ENCODE results near the gene MYT1.
A peak's percentile ranks its signal among the peaks of the same experiment; 100 is the strongest.
"Not testable (repeated sequence)": the region's sequence is repeated elsewhere in the genome, so short reads cannot be mapped to it uniquely, and the experiment has no call there.

The MYT1 gene

DNA sequence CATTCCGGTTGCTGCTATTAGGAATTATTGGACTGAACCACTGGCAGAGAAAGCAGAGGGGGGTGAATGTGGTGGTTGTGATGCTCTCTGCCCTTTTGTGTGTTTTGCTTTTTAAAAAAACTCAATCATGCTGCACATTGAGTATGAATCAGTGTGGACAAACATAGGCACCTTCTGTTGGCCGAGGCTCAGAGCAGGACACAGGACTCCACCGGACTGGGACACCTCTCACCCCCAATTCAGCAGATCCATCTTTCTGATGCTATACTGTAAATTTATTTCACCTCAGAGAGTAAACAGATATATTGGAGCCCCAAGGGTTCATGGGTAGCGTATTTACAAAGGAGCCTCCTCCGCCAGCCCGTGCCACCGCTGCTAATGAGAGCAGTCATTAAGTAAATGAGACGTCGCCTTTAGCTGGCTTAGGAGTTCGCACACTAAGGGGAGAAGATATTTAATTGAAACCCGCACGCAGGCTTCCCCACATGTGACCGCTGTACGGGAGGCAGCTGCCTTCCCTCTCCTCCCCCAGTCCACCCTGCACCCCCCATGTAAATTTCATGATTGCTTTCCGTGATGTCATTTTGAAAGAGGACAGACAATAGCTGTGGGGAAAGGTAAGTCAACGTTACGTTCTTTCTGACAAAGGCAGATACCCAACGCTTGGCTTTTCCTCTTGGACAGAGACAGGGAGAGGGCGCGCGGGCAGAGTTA is at the start of gene MYT1:
Gene MYT1 (plus strand): TSS at position 330 of the 714 bp plus-strand sequence. CDS start 34,410 bp downstream, outside the sequence.
- no peak for DNase-seq (ENCODE audit: low spot score)

DNA sequence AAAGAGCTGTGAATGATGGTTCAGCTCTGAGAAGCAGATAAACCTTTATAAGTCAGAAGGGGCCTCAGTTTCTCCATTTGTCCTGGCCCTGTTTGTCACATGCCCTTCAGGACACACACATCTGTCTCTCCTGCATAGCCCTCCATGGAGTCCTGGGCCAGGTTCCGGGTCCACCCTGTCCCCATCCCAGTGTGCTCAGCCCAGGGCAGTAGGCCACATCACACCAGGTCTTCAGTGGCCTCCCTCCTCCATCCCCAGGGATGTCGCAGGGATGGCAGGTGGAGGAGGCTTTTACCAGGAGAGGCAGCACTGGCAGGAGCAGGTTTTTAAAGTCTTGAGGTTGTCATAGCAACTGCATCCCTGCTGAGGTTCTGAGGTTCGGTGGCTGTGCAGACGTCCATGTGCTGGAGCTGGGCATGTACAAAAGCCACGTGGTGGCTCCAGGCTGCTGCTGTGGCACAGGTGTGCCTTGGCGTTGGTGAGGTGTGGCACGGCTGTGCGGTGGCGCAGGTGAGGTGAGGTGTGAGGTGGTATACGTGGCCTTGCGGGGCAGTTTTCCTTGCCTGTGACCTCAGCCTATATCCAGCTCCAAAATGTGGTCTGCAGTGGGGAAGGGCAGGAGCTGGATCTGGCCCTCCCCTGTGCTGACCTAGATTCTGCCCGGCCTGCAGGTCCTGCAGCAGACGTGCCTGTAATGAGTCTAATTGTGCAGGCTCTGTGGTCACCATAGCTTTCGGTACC is 48.9 kb upstream of the MYT1 start:
- DNase-seq (ENCODE audit: low spot score) = no peak

DNA sequence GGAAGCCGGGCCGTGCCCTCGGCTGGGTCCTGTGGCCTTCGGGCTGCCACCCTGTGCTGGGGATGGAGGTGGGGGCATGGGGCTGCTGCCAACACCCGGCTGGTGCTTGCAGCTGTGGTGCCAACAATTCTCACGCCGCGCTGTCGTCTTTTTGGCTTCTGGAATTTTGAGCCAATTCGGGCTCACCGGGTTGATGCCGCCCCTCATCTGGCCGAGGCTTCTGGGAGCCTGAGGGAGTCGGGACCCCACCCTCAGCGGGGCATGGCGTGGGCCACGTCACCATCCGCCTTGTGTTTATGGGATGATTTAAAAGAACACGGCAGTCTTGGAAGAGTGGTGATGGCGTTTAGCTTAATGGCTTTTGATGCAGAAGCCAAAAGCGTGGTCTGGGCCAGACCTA is 48.2 kb upstream of the MYT1 start:
- no peak for DNase-seq (ENCODE audit: low spot score)

DNA sequence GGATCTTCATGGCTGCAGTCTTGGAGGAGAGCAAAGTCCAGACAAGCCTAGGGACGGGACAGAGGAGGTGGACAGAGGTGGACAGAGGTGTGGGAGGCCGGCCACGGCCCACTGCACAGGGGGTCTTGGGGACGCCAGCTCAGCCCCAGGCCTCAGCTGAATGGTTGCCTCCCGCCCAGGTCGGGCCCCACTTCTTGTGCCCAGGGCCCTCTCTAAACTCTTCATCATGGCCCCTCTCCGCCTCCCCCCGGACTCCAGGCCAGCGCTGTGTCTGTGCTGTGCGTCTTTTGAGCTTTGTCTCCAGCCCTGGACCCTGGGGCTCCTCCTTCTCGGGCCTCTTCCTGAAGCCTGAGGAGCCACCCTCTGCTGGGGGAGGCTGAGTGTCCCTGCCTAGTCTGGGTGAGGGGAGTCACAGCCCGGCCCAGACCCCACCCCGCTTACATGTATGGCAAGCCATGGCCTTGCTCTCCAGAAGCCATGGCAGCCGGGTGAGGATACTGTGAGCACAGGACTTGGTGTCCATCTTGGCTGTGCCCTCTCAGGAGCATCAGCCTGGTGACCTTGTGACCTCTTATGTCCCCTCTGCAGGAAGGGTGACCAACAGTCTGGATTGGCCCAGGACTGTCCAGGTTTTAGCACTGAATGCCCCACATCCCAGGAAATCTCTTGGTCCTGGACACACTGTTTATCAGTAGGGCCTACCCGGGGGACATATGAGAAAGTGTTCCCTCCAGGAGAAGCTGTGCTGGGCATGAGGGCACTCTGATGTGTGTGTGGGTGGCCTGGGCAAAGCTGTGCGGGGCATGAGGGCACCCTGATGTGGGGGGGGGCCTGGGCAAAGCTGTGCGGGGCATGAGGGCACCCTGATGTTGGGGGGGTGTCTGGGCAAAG is 47.5 kb upstream of the MYT1 start:
- no peak for DNase-seq (ENCODE audit: low spot score)

DNA sequence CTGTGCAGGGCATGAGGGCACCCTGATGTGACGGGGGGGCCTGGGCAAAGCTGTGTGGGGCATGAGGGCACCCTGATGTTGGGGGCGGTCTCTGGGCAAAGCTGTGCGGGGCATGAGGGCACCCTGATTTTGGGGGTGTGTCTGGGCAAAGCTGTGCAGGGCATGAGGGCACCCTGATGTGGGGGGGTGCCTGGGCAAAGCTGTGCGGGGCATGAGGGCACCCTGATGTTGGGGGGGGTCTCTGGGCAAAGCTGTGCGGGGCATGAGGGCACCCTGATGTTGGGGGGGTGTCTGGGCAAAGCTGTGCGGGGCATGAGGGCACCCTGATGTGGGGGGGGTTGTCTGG is 46.8 kb upstream of the MYT1 start:
- not testable (repeated sequence) for DNase-seq (ENCODE audit: low spot score)

DNA sequence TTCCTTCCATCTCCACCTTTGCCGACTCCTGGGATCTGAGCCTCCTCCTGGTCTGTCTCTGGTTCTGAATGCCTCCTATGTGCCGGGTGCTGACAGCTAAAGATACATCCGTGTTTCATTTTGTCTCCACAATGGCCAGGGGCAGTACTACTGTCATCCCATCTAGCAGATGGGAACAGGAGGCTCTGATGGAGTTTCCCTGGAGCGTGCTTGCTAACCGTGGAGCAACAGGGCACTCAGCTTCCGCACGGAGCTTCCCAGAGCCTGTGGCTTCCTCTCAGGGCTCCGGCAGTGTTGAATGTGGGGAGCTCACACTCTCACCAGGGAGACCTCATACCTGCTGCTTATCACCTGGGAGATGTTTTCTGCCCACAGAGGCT is 45.0 kb upstream of the MYT1 start:
- DNase-seq (ENCODE audit: low spot score) = no peak

DNA sequence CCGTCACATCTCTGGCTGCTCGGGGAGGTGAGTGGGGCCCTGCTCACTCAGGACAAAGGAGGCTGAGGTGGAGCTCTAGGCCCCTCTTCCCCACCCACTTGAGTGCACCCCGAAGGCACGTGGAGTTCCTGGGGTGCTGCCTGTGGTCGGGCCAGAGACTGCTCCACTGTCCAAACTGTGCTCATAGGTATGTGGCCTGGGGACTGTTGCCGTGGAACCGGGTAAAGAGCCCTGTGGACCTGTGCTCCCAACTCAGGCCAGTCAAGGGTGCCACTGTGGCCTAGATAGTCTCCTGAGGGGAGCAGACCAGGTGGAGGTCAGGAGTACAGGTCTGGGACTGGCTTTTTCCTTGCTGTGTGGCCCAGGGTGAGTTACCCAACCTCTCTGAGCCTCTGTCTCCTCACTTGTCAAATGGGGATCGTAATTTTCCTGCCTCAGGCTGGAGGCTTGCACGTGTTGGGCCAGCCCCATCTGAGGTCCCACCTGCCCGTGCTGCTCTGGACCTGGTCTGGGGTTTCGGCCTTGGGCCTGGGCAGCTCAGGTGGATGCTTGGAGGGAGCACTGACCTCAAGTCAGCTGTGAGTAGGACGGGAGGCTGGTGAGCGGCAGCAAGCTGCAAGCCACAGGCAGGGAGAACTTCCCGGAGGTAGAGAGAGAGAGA is 44.4 kb upstream of the MYT1 start:
- no peak for DNase-seq (ENCODE audit: low spot score)

DNA sequence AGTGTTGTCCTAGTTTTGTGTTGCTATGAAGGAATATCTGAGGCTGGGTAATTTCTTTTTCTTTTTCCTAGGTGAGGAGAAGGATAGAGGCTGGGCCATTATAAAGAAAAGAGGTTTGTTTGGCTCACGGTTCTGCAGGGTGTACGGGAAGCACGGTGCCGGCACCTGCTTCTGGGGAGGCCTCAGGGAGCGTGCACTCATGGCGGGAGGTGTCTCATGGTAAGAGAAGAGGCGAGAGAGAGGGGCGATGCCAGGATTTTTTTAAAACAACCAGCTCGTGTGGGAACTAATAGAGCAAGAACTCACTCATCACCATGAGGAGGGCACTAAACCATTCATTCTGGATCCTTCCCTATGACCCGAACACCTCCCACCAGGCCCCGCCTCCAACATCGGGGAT is 42.7 kb upstream of the MYT1 start:
- no peak for DNase-seq (ENCODE audit: low spot score)

DNA sequence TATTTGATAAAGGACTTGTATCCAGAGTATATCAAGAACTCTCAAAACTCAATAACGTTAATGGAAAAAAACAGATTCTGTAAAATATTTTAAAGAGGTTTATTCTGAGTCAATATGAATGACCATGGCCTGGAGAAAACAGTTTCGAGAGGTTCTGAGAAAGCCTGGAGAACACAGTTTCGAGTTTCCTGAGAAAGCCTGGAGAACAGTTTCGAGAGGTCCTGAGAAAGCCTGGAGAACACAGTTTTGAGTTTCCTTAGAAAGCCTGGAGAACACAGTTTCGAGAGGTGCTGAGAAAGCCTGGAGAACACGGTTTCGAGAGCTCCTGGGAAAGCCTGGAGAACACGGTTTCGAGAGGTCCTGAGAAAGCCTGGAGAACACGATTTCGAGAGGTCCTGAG is 41.3 kb upstream of the MYT1 start:
- not testable (repeated sequence) for DNase-seq (ENCODE audit: low spot score)

DNA sequence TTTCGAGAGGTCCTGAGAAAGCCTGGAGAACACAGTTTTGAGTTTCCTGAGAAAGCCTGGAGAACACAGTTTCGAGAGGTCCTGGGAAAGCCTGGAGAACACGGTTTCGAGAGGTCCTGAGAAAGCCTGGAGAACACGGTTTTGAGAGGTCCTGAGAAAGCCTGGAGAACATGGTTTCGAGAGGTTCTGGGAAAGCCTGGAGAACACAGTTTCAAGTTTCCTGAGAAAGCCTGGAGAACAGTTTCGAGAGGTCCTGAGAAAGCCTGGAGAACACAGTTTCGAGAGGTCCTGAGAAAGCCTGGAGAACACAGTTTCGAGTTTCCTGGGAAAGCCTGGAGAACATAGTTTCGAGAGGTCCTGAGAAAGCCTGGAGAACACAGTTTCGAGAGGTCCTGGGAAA is 40.7 kb upstream of the MYT1 start:
- DNase-seq (ENCODE audit: low spot score) = not testable (repeated sequence)

DNA sequence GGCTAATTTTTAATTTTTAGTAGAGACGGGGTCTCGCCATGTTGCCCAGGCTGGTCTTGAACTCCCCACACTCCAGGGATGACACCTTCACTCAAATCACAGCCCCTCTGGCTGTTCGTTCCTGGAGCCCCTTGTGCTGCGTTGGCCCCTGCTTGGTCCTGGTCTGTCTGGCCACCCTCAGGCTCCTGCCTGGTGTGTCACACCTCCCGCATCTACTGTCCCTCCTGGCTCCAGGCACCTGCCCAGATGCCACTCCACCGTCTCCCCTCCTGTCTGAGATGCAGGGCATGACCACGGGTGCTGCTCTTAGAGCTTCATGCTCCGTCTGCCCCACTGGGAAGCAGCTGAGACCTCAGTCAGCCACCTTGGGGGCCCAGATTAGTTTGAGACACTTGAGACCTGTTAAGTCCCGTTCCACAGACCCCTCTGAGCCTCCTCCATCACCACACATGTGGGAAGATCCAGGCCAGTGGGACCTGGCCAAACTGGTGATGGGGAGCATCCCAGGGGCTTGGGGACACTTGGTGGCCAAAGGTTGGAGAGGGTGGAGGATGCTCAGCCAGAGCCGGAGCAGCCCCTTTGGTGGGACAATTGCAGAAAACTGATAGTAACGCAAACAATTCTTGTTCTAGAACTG is 35.0 kb upstream of the MYT1 start:
- DNase-seq (ENCODE audit: low spot score) = no peak

DNA sequence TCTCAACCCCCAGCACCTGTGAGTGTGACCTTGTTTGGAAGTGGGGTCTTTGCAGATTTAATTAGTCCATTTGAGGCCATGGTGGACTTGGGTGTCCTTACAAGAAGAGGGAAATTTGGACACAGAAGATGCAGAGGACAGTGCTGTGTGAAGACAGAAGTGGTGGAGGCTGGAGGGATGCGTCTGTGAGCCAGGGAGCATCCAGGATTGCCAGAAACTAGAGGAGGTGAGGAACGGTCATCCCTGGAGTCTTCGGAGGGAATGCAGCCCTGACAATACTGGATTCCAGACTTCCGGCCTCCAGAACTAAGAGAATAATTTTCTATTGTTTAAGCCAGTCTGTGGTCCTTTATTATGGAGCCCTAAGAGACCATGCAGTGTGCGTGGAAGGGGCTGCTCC is 34.0 kb upstream of the MYT1 start:
- DNase-seq (ENCODE audit: low spot score) = no peak

DNA sequence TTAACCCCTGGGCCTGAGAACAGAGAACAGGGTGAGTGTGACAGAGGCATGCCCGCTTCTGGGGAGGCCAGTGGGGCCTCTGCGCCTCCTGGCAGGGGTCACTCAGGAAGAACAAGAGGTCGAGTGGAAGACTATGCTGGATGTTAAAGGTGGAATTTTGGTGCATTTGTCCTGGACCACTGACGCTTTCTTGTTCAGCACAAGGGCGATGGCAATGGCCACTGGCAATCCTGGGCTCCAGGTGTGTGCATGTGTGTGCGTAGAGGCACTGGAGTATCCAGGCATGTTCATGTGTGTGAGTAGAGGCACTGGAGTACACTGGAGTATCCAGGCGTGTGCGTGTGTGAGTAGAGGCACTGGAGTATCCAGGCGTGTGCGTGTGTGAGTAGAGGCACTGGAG is 33.4 kb upstream of the MYT1 start:
- DNase-seq (ENCODE audit: low spot score) = no peak

DNA sequence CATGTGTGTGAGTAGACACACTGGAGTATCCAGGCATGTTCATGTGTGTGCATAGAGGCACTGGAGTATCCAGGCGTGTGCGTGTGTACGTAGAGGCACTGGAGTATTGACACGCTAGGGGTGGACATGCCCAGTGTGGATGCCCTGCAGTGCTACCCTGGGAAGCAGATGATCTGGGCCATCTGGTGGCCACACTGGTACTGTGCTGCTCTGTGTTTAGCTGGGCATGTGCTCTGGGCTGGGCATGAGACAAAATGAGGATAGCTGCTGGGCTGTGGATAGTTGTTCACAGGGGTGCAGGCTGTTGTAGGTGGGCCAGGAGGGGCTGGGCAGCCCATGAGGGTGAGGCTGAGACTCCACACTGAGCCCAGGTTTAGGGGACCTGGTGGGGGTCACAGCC is 32.8 kb upstream of the MYT1 start:
- DNase-seq (ENCODE audit: low spot score) = peak; percentile 53

DNA sequence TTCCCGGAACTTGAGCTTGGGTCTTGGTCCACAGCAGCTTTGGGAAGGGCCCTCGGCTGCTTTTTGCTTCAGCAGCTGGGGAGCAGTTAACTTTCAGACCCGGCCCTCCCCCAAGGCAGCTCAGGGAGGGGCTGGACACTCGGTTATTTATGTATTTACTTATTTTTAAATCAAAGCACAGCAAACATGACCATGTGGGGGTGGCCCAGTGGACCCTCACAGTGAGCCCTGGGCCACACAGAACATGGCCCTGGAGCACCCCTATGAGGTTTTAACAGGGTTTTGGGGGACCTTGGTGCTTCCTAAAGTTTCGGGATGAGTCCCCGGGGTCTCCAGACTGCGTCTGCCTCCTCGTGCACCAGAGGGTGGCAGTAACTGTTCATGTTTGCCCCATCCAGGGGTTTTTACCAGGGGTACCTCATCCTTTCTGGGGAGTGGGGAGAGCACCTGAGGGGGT is 30.3 kb upstream of the MYT1 start:
- DNase-seq (ENCODE audit: low spot score) = no peak

DNA sequence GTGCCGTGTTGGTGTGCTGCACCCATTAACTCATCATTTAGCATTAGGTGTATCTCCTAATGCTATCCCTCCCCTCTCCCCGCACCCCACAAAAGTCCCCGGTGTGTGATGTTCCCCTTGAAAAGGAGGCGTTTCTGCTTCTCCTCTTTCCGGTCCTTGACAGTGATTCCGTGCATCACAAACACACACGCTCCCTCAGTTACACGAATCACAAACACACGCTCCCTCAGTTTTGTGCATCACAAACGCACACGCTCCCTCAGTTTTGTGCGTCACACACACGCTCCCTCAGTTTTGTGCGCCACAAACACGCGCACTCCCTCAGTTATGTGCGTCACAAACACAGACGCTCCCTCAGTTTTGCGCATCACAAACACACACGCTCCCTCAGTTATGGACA is 29.5 kb upstream of the MYT1 start:
- not testable (repeated sequence) for DNase-seq (ENCODE audit: low spot score)

DNA sequence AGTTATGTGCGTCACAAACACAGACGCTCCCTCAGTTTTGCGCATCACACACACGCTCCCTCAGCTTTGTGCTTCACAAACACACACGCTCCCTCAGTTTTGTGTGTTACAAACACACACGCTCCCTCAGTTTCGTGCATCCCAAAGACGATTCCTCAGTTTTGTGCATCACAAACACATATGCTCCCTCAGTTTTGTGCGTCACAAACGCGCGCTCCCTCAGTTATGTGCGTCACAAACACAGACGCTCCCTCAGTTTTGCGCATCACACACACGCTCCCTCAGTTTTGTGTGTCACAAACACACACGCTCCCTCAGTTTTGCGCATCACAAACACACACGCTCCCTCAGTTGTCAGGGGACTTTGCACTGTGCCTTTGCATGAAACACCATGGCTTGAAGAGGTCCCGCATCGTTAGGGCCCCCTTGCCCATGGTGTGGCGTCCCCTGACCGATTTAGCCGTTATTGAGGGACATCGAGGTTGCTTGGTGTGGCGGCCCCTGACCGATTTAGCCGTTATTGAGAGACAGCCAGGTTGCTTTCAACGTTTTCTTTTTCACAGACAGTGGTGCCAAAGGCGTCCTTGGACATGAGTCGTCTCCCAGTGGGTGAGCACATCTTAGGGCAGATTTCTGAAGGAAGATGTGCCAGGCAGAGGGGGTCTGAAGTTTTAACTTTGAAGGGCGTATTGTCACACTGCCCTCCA is 28.1 kb upstream of the MYT1 start:
- no peak for DNase-seq (ENCODE audit: low spot score)

DNA sequence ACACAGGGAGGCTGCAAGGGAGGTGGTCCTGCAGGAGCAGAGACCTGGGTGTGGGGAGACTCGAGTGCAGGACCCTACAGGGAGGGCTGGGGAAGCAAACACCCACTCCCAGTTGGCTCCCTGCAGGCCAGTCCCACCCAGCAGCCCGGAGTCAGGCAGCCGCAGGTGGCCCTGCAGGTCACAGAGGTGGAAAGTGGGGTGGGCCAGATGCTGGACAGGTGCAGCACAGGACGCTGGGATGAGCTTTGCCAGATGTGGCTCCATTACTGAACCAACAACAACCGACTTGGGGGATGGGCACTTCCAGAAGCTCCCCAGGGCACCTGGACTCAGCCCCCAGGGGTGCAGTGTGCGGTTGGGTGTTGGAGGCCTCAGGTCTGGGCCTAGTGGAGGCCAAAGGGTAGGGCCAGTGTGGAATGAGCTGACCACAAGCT is 26.6 kb upstream of the MYT1 start:
- no peak for DNase-seq (ENCODE audit: low spot score)

DNA sequence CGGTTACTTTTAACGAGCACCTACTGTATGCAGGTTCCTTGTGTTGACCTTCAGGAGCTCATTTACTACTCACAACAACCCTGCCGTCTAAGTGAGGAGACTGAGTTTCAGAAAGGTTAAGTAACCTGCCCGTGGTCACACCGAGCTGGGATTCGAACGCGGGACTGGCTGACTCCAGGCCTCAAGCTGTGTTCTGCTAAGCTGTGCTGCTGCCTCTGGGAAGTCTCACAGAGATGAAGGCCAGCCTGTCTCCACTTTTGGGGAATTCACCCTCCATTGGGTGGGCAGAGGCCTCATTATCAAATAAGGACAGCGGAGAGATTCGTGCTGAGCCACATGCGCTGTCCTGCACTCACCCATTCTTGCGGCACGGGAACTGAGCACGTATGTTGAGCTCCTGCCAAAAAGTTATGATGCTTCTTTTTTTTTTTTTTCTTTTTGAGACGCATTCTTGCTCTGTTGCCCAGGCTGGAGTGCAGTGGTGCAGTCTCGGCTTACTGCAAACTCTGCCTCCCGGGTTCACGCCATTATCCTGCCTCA is 25.9 kb upstream of the MYT1 start:
- DNase-seq (ENCODE audit: low spot score) = no peak

DNA sequence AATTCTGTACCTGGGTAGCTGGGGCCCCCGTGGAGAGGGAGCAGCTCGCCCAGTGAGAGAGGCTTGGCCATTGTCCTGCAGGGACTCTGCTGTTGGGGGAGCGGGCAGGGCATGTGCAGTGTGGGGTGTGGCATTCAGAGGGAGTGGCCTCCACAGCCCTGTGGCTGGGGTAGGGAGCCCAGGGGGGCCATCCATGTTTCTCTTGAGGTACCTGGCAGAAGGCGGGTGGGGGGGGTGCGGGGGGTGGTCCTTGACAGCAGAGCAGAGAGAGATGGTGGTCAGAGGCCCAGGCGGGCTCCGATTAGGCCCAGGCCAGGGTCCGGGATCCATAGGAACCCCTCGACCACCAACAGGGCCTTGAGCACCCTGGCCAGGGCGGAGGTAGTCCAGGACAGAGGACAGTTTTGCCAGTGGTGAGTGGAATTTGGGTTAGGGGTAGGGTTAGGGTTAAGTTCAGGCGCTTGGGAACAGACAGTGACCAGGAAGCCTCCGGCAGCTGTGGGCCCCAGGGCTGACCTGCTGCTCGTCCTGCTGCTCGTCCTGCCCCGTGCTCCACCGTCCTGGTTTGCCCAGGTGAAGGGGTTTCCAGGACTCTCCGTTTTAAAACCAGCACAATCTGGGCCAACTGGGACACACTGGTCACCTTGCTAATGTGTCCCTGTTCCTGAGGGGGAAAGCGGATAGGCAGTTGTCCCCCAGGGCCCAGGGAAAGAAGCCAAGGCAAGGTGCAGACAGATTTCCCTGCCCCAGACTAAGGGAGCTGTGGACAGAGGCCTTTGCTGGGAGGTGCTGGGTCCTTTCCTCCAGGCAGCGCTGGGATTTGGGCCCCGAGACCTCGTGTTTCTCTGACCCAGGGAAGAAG is 24.8 kb upstream of the MYT1 start:
- DNase-seq (ENCODE audit: low spot score) = no peak
